Umbilical cord (tissue), 2 donors: Measurements from ENCODE around the gene DCDC2. TPM values are rescaled to one million over a fixed set of nuclear protein-coding genes. Genes with fewer than 3 reads are reported as not detected.
"Not testable (repeated sequence)": the region's sequence is repeated elsewhere in the genome, so short reads cannot be mapped to it uniquely, and the experiment has no call there.

Source experiments
- DNase-seq: peaks from one replicate; pipeline ENCODE4 v3.0.0-alpha.2; 2015; ENCODE audit warnings: low spot score
- total RNA-seq: library from RNA; depleted of rRNA; stranded (reverse); fragments of >200 nt; gene quantifications from one replicate; pipeline ENCODE4 v1.2.3, GENCODE V29; 2014; ENCODE audit warnings: low replicate concordance; ENCODE audit not compliant: insufficient read depth

Gene DCDC2
- total RNA-seq, 1 donor from 2014 or later = 4.3 TPM

- DNase-seq = no peak
Measured at GRCh38 chr6:24225838-24226237, 132.0 kb downstream of the DCDC2 start.

- no peak for DNase-seq
Measured at GRCh38 chr6:24223115-24223919, 134.5 kb downstream of the DCDC2 start.

GRCh38 chr6:24219670-24220069 is 138.2 kb downstream of the DCDC2 start:
- DNase-seq = no peak

- no peak for DNase-seq
Measured at GRCh38 chr6:24214984-24215383, 142.9 kb downstream of the DCDC2 start.

- no peak for DNase-seq
Measured at GRCh38 chr6:24207413-24207812, 150.4 kb downstream of the DCDC2 start.

- peak; percentile 53 for DNase-seq
Measured at GRCh38 chr6:24205020-24205492, 152.8 kb downstream of the DCDC2 start.

- DNase-seq = not testable (repeated sequence)
Measured at GRCh38 chr6:24204113-24204512, 153.7 kb downstream of the DCDC2 start.

- DNase-seq = no peak
Measured at GRCh38 chr6:24197892-24198291, 160.0 kb downstream of the DCDC2 start.

- DNase-seq = no peak
Measured at GRCh38 chr6:24195836-24196597, 161.8 kb downstream of the DCDC2 start.

GRCh38 chr6:24194978-24195700 is 162.7 kb downstream of the DCDC2 start:
- no peak for DNase-seq

- no peak for DNase-seq
Measured at GRCh38 chr6:24193364-24193763, 164.5 kb downstream of the DCDC2 start.

GRCh38 chr6:24191346-24191745 is 166.5 kb downstream of the DCDC2 start:
- no peak for DNase-seq

GRCh38 chr6:24188578-24189080 is 169.2 kb downstream of the DCDC2 start:
- DNase-seq = no peak

- no peak for DNase-seq
Measured at GRCh38 chr6:24187965-24188577, 169.8 kb downstream of the DCDC2 start.

- no peak for DNase-seq
Measured at GRCh38 chr6:24186349-24186748, 171.5 kb downstream of the DCDC2 start.

GRCh38 chr6:24183584-24183983 is 174.3 kb downstream of the DCDC2 start:
- DNase-seq = no peak

- DNase-seq = no peak
Measured at GRCh38 chr6:24157886-24158285, 200.0 kb downstream of the DCDC2 start.

GRCh38 chr6:24154121-24154520 is 203.7 kb downstream of the DCDC2 start:
- DNase-seq = peak; percentile 4

GRCh38 chr6:24152014-24152413 is 205.8 kb downstream of the DCDC2 start:
- DNase-seq = no peak

- DNase-seq = no peak
Measured at GRCh38 chr6:24149836-24150235, 208.0 kb downstream of the DCDC2 start.

GRCh38 chr6:24149296-24149695 is 208.6 kb downstream of the DCDC2 start:
- DNase-seq = no peak
